IPS DF 19.7 (cell line): ENCODE results near the gene RFTN1.

ENCODE experiments used
- DNase-seq: peaks from one replicate; pipeline ENCODE4 v3.0.0-alpha.2; 2013; ENCODE audit warnings: low read depth, low spot score

The RFTN1 gene

GRCh38 chr3:16280671-16281070, 232.8 kb downstream of the RFTN1 start:
- no peak for DNase-seq

DNA sequence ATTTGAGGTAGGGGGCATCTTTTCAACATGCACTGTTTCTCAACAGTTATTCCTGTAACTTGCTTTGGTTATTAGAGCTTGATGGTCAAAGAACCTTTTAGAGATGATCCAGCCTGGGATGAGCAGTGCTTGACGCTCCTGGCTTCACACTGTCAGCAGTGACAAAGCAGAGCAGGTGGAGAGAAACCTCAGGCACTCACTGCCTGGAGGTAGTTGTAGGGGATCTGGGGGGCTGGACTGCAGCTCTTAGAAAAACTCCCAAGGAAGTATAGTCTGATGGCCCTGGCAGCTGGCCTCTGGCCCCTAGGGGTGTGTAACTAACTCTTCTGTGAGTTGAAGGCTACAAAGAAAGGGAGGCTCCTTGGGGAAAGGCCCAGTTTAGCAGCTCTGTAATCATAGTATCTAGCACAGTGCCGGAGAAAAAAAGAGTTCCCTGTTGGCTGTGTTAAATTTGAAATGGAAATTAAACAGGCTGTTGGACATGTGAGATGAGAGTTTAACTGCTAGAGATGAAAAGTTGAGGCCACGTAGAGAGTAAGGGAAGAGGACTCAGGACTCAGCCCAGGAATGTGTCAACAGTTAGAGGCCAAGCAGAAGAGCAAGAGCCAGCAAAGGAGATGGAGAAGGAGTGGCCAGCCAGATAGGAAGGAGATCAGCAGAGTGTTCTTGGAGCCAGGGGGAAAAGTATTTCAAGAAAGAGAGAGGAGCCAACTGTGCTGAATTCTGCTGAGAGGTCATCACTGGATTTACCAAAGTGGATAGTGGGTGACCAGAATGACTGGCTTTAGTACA, 234.3 kb downstream of the RFTN1 start:
- DNase-seq, result no peak

DNA sequence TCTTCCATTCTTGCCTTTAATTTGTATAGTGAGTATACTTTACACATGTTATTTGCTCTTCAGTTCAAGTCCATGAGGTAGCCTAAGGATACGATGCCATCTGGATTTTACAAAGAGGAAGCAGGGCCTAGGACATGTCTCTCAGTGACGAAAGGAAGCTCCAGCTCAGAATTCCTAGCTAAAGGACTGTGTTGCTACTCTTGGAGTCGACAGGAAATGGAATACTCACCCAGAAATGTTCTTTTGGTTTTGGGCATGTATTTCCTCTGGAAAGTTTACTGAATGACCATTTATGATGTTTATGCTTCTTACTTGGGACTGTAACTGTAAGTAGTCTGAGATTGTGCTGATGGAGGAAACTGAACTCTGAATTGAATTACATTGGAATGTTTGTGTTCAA, 236.0 kb downstream of the RFTN1 start:
- no peak for DNase-seq

DNA sequence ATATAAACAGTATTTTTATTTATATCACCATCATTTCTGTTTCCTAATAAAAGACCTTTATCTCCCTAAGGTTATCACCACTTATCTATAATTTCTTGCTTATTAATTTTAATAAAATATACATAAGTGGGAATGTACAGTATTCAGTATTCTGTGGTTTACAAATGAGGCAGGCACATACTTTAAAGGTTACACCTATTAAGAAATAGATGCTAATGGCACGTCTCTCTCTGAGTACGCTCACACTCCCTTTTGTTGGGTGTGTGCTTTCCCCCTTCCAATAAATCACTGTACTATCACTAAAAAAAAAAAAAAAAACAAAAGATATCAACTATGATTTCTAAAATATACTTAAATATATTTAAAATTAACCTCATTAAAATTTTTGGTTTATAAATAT, 239.6 kb downstream of the RFTN1 start:
- no peak for DNase-seq

DNA sequence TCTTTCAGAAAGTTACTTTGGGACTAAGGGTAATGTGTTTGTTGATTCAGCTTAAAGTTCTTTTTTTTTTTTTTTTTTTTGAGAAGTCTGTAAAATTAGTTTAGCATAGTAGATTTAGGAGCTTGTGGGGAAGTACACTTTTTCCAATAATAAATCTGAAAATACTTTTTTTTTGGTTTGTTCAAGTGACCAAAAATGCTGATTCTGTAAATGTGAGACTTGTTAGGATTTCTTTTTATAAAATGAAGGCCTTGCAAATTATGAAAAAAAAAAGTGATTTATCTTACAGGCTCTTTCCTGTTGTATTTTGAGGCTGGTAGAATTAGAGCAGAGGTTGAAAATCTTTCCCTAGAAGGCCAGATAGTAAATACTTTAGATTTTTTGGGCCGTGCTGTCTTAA, 240.9 kb downstream of the RFTN1 start:
- DNase-seq, result no peak

- DNase-seq, result no peak
These were observed 242.6 kb downstream of the RFTN1 start for GRCh38 chr3:16270855-16271254.

DNA sequence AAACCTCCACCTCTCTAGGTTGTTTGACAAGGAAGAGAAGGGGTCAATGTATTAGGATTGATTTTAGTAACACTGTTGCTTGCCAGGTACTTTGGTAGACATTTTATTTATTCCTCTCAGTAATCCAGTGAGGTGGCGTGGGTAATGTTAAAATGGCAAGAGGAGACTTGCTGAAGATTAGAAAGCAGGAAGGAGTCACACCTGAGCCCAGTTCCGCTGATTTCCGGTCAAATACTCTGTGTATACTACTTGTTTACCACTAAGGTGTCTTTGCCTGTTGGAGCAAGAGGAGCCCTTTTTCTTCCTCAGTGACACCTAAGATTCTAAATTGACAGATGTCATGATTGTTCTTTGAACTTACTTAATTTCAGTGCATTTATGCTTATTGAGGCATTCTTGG, 246.8 kb downstream of the RFTN1 start:
- no peak for DNase-seq
